GM12878 (cell line): Measurements from ENCODE around the gene PPP4R1. TPM values are rescaled to one million over a fixed set of nuclear protein-coding genes. Genes with fewer than 3 reads are reported as not detected.

Source experiments
- ATAC-seq: fragments of 200-7000 bp; cut with Tn5 transposase; 3 replicates; pipeline ENCODE4 v1.9.1; 2020; ENCODE audit warnings: mild to moderate bottlenecking, moderate library complexity
- BruUV-seq: library from RNA; stranded (reverse); fragments of 400-500 nt; replicated peaks from 2 replicates; lab custom pipeline; 2021; lab: Mats Ljungman, UMichigan
- CTCF ChIA-PET: fragments of 300-600 bp; sonication (Branson Sonifier 250); formaldehyde crosslinking; extraction: SDS; loops from one replicate; lab custom pipeline; 2021; ENCODE audit warnings: inconsistent platforms; lab: Yijun Ruan, JAX
- POLR2A ChIA-PET: fragments of 350-600 bp; formaldehyde crosslinking; extraction: SDS; loops from one replicate; lab custom pipeline; 2021; ENCODE audit warnings: inconsistent platforms; lab: Charles Lee
- RAD21 ChIA-PET: fragments of 300-600 bp; sonication (Branson Sonifier 250); formaldehyde crosslinking; loops from one replicate; lab custom pipeline; 2023; ENCODE audit warnings: antibody characterized with exemption; ENCODE audit not compliant: unreplicated experiment; lab: Charles Lee
- SMC1A ChIA-PET: fragments of 300-600 bp; sonication (Branson Sonifier 250); formaldehyde crosslinking; loops from one replicate; lab custom pipeline; 2023; ENCODE audit not compliant: unreplicated experiment, uncharacterized antibody; lab: Charles Lee
- DNase-seq: peaks from one replicate; pipeline ENCODE4 v3.0.0-alpha.2; 2011; ENCODE audit warnings: low read depth, low spot score
- FAIRE-seq: peaks from 3 replicates; lab custom pipeline; 2011; peaks lifted over from hg19 to GRCh38; lab: Jason Lieb, UNC
- H2AFZ ChIP-seq: 2 replicates; pipeline ENCODE4 v1.6.0; 2011; ENCODE audit warnings: low read depth, low read length, control low read depth; ENCODE audit not compliant: control insufficient read depth
- H3K27ac ChIP-seq: 2 replicates; pipeline ENCODE4 v1.5.1; 2011; ENCODE audit warnings: control low read depth; ENCODE audit not compliant: control insufficient read depth, insufficient read depth
- H3K27me3 ChIP-seq, 2 experiments: replicated peaks in 1 of 2; 2 replicates each; pipeline versions ENCODE4 v1.6.0 to v1.6.1; 2011; ENCODE audit warnings: low read length in 1 of 2; ENCODE audit not compliant: control insufficient read depth in 2 of 2, insufficient read depth in 2 of 2
- H3K36me3 ChIP-seq, 2 experiments: 2 replicates each; pipeline ENCODE4 v1.5.1; 2011; ENCODE audit warnings: low read length in 1 of 2; ENCODE audit not compliant: control insufficient read depth in 2 of 2, insufficient read depth in 2 of 2
- H3K4me1 ChIP-seq: 2 replicates; pipeline ENCODE4 v1.6.1; 2011; ENCODE audit warnings: mild to moderate bottlenecking, low read length, moderate library complexity, mixed read lengths; ENCODE audit not compliant: control insufficient read depth, insufficient read depth
- H3K4me2 ChIP-seq: 2 replicates; pipeline ENCODE4 v1.6.0; 2011; ENCODE audit warnings: control low read depth; ENCODE audit not compliant: control insufficient read depth, insufficient read depth
- H3K4me3 ChIP-seq: fragments of 200-600 bp; sonication (generic); 2 replicates; pipeline ENCODE4 v1.5.1; 2016
- H3K79me2 ChIP-seq: 2 replicates; pipeline ENCODE4 v1.6.0; 2011; ENCODE audit warnings: low read length; ENCODE audit not compliant: control insufficient read depth, insufficient read depth
- H3K9ac ChIP-seq: 2 replicates; pipeline ENCODE4 v1.8.0; 2011; ENCODE audit warnings: low read length, control low read depth, mixed read lengths; ENCODE audit not compliant: control insufficient read depth, insufficient read depth
- H3K9me3 ChIP-seq: replicated peaks from 3 replicates; pipeline ENCODE4 v1.5.1; 2011; ENCODE audit warnings: mild to moderate bottlenecking, low read length; ENCODE audit not compliant: control insufficient read depth, insufficient read depth
- H4K20me1 ChIP-seq: 2 replicates; pipeline ENCODE4 v1.6.0; 2011; ENCODE audit not compliant: control insufficient read depth, insufficient read depth
- JUND ChIP-seq: IDR thresholded peaks from 2 replicates; pipeline ENCODE4 v1.6.1; 2012; ENCODE audit warnings: low read depth, mild to moderate bottlenecking, low read length, improper control_type of control experiment, moderate library complexity
- KAT2A ChIP-seq: conservative IDR thresholded peaks from 2 replicates; pipeline ENCODE4 v1.6.1; 2011; ENCODE audit warnings: low read depth, low read length; ENCODE audit not compliant: control insufficient read depth
- LARP7 ChIP-seq: fragments of 450-650 bp; IDR thresholded peaks from 2 replicates; pipeline ENCODE4 v1.6.1; 2017; ENCODE audit warnings: mild to moderate bottlenecking
- PAX8 ChIP-seq: fragments of 450-650 bp; IDR thresholded peaks from 2 replicates; pipeline ENCODE4 v1.6.1; 2017; ENCODE audit warnings: mild to moderate bottlenecking, moderate library complexity
- POU2F2 ChIP-seq: IDR thresholded peaks from 3 replicates; pipeline ENCODE4 v1.6.1; 2011; ENCODE audit warnings: low read depth, mild to moderate bottlenecking, low read length, borderline replicate concordance
- TCF3 ChIP-seq: IDR thresholded peaks from 2 replicates; pipeline ENCODE4 v1.6.1; 2012; ENCODE audit warnings: low read depth, mild to moderate bottlenecking, low read length, borderline replicate concordance; ENCODE audit not compliant: insufficient read depth
- ZSCAN29 ChIP-seq: fragments of 450-650 bp; IDR thresholded peaks from 2 replicates; pipeline ENCODE4 v1.6.1; 2017; ENCODE audit warnings: mild to moderate bottlenecking, moderate library complexity
- WGBS: methylation state at CpG from one replicate; pipeline ENCODE4 v1.1.6; 2016; ENCODE audit warnings: low lambda C conversion rate; ENCODE audit not compliant: insufficient replicate concordance, insufficient coverage; ENCODE audit errors: missing lambda C conversion rate; 5-methylcytosine and 5-hydroxymethylcytosine counted together
- in situ Hi-C: fragments of 300-500 bp; cut with MboI; formaldehyde crosslinking; loops from 9 replicates; pipeline ENCODE4 v1.14.3; 2018; ENCODE audit warnings: mixed read lengths
- intact Hi-C: fragments of 100-400 bp; cut with micrococcal nuclease; formaldehyde crosslinking; loops from one replicate; pipeline ENCODE4 v1.14.2; 2022; ENCODE audit not compliant: unreplicated experiment
- polyA plus RNA-seq, 11 experiments: library from polyadenylated mRNA; depleted of rRNA in 4 of 11; unstranded in 6 of 11; stranded (reverse) in 5 of 11; fragments of >200 nt; fragmentation: Nextera tagmentation in 4 of 11; fragmentation: Illumina TruSeq in 1 of 11; extraction: Ambion mirVana in 4 of 11; extraction: Trizol in 1 of 11; gene quantifications; 1 replicate in 1 of 11; 2 replicates in 10 of 11; pipeline versions ENCODE4 v1.2.1 to v1.2.3, GENCODE V29; 2011 to 2016; ENCODE audit warnings: inconsistent platforms in 2 of 11, missing spikeins in 2 of 11, low read depth in 1 of 11
- total RNA-seq, 4 experiments: library from RNA; depleted of rRNA in 3 of 4; stranded (reverse); fragments of >200 nt in 3 of 4; fragmentation: Illumina TruSeq in 1 of 4; extraction: Trizol in 1 of 4; gene quantifications; 2 replicates each; pipeline versions ENCODE4 v1.2.1 to v1.2.3, GENCODE V29; 2013 to 2021
- TF ChIP-seq, protein P1 (sequence below): fragments of 450-650 bp; IDR thresholded peaks from 2 replicates; pipeline ENCODE4 v1.6.1; 2017; ENCODE audit warnings: mild to moderate bottlenecking, moderate library complexity
- TF ChIP-seq, protein P2 (sequence below): fragments of 150-350 bp; IDR thresholded peaks from 2 replicates; pipeline ENCODE4 v1.6.1; 2016; ENCODE audit warnings: low read depth, low read length

PPP4R1 gene
- total and polyA plus RNA-seq, 10 of the 15 experiments (the other 5 are each of a cell fraction or from before 2014, with no cell fraction given): 10.9 to 44.4 (median 26.0) TPM

DNA sequence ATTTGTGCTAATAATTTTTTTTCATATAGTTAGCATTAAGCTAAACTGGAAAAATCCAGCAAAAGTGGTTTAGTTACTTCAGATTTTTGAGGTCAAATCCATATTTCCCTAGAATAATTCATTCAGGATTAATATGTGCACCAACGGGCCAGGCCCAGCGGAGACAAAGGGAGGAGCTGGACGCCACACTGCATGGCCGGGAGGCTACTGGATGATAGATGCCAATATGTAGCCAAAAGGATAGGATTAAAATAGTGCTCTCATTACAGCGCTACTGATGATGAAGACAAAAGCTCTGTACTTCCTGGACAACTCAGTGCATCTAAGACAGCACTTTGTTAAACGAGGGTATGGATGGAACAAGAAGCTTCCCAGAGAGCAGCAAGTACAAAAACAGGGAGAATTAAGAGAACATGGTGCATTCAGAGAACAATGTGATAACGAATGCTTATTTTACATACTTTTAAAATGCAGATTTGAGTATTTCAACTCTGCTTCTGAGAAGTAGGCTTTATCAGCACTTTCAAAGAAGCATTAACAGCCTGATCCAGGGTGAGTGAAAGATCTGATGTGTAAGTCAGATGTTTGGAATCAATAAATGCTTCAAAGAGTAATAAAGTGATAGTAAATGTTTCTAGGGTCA is 39.8 kb downstream of the PPP4R1 start:
- POLR2A ChIA-PET: interaction anchor here (1.1 kb wide), 1 partner anchor 8 kb away, joined by 5 read pairs; no protein-coding TSS in a partner anchor

More for the DNA sequence above, 39.8 kb downstream of the PPP4R1 start:
- Histone ChIP-seq H3K4me1 (no peaks in the 10 kb centered on the region), H3K9me3 (no peaks in the 10 kb centered on the region), H3K27ac (no peak overlapping the region), H3K27me3 (no peaks in the 10 kb centered on the region), H3K79me2 (no peaks in the 10 kb centered on the region), H2AFZ (no peak overlapping the region), H3K36me3 (peaks cover 0 to 19% of the 10 kb centered on the region in 2 experiments; a peak in 3 of 4 replicates), H3K4me3 (no peak overlapping the region), H3K4me2 (no peak overlapping the region), H3K9ac (no peak overlapping the region), H4K20me1 (no peaks in the 10 kb centered on the region)
- ATAC-seq (no peak), DNase-seq (no peak), FAIRE-seq (no peak)
- ChIA-PET RAD21 (no interaction called here), SMC1A (interaction anchor here (0.9 to 1.5 kb wide), 2 partner anchors 15 to 98 kb away, joined by 3 read pairs; no protein-coding TSS in a partner anchor), CTCF (interaction anchor here (2.3 kb wide), 1 partner anchor 9 kb away, joined by 7 read pairs; no protein-coding TSS in a partner anchor)
- TF ChIP-seq POU2F2: no peak
- TF ChIP-seq PAX8: no peak
- no peak for TF ChIP-seq JUND
- TF ChIP-seq, protein P1, sequence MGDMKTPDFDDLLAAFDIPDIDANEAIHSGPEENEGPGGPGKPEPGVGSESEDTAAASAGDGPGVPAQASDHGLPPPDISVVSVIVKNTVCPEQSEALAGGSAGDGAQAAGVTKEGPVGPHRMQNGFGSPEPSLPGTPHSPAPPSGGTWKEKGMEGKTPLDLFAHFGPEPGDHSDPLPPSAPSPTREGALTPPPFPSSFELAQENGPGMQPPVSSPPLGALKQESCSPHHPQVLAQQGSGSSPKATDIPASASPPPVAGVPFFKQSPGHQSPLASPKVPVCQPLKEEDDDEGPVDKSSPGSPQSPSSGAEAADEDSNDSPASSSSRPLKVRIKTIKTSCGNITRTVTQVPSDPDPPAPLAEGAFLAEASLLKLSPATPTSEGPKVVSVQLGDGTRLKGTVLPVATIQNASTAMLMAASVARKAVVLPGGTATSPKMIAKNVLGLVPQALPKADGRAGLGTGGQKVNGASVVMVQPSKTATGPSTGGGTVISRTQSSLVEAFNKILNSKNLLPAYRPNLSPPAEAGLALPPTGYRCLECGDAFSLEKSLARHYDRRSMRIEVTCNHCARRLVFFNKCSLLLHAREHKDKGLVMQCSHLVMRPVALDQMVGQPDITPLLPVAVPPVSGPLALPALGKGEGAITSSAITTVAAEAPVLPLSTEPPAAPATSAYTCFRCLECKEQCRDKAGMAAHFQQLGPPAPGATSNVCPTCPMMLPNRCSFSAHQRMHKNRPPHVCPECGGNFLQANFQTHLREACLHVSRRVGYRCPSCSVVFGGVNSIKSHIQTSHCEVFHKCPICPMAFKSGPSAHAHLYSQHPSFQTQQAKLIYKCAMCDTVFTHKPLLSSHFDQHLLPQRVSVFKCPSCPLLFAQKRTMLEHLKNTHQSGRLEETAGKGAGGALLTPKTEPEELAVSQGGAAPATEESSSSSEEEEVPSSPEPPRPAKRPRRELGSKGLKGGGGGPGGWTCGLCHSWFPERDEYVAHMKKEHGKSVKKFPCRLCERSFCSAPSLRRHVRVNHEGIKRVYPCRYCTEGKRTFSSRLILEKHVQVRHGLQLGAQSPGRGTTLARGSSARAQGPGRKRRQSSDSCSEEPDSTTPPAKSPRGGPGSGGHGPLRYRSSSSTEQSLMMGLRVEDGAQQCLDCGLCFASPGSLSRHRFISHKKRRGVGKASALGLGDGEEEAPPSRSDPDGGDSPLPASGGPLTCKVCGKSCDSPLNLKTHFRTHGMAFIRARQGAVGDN: no peak
- TF ChIP-seq TCF3: no peak
- TF ChIP-seq KAT2A: no peak
- TF ChIP-seq, protein P2, sequence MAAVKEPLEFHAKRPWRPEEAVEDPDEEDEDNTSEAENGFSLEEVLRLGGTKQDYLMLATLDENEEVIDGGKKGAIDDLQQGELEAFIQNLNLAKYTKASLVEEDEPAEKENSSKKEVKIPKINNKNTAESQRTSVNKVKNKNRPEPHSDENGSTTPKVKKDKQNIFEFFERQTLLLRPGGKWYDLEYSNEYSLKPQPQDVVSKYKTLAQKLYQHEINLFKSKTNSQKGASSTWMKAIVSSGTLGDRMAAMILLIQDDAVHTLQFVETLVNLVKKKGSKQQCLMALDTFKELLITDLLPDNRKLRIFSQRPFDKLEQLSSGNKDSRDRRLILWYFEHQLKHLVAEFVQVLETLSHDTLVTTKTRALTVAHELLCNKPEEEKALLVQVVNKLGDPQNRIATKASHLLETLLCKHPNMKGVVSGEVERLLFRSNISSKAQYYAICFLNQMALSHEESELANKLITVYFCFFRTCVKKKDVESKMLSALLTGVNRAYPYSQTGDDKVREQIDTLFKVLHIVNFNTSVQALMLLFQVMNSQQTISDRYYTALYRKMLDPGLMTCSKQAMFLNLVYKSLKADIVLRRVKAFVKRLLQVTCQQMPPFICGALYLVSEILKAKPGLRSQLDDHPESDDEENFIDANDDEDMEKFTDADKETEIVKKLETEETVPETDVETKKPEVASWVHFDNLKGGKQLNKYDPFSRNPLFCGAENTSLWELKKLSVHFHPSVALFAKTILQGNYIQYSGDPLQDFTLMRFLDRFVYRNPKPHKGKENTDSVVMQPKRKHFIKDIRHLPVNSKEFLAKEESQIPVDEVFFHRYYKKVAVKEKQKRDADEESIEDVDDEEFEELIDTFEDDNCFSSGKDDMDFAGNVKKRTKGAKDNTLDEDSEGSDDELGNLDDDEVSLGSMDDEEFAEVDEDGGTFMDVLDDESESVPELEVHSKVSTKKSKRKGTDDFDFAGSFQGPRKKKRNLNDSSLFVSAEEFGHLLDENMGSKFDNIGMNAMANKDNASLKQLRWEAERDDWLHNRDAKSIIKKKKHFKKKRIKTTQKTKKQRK: no peak
- TF ChIP-seq ZSCAN29: no peak
- TF ChIP-seq LARP7: no peak
- intact Hi-C loops (no loop called here), in situ Hi-C loops (no loop called here)
- no TSS peak for BruUV-seq
- 86% methylated on average over 7 of the region's 7 CpGs for WGBS
